T-helper 2 cell treated with Interferon-gamma antibody and Interleukin-4, amounts not matched to agents 100 ng/mL and 5 ng/mL, for 36 hours (primary cell): Measurements from ENCODE around the gene ANKRD36C. TPM values are rescaled to one million over a fixed set of nuclear protein-coding genes. Genes with fewer than 3 reads are reported as not detected.
"Not testable (repeated sequence)": the region's sequence is repeated elsewhere in the genome, so short reads cannot be mapped to it uniquely, and the experiment has no call there.

Experiments used
- intact Hi-C: fragments of 100-400 bp; cut with micrococcal nuclease; formaldehyde crosslinking; loops from one replicate; pipeline ENCODE4 v1.15.1; 2023
- total RNA-seq: library from RNA; stranded (reverse); gene quantifications from 2 replicates; pipeline ENCODE4 v1.2.3, GENCODE V29; 2022

Gene ANKRD36C
- 76.2 and 83.0 TPM in 2 replicates for total RNA-seq

DNA sequence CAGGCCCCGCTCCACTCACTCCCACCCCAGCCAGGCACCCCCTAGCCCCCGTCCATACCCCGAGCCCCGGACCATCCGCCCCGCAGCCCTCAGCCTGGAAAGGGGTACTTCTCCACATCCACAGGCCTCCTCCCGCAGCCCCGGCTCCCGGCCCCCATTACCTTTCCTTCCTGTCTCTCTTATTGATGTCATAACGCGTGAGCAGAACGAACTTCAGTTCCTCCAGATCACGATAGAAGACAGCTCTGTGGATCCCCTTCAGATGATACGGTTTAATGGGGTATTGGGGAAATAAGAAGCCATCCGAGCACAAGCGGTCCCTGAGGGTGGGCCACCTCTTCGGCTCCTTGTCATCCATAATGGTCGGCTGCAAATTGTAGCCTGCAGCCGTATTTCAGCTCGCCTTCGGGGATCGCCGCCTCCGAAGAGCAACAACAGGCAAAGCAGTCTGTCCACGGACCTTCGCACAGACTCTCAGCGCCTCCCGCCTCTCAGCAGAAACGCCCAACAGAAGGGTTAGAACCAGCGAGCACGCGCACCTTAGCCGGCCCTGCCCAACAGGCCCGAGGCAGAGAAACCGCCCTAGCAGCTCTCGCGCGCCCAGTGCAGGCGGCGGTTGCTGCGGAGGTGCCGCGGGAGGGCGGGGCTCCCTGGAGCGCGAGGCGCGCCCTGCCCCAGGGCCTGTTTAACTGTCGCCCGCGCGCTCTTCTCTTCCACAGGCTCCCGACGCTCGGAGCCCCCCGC is at the start of gene ANKRD36C:
Gene ANKRD36C, minus strand, starts transcription at position 474 of the 744 bp plus-strand sequence. Its CDS starts 116 bp downstream, at position 358.
- intact Hi-C loops = loop anchor here (5.0 to 10.0 kb wide), 2 partner anchors 276 to 493 kb away; partner anchors contain the start of genes CIAO1 and TMEM127

DNA sequence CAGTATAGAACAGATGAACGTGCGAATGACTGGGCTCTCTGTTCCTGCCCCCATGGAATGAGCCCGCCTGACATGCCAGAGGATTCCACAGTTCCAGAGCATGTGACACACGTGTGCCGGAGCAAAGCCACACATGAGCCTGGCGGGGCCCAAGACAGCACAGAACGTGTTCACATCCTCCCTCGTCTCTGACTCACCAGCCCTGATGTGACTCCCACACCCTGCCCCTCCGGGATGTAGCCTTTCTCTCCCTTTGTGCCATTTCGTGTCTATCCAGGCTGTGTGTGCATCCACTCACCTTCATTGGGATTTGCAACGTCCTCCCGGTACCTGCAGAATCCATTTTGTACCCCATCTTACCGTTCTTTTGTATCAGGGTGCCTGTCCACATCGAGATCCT is 43.9 kb upstream of the ANKRD36C start:
- intact Hi-C loops = not testable (repeated sequence)

DNA sequence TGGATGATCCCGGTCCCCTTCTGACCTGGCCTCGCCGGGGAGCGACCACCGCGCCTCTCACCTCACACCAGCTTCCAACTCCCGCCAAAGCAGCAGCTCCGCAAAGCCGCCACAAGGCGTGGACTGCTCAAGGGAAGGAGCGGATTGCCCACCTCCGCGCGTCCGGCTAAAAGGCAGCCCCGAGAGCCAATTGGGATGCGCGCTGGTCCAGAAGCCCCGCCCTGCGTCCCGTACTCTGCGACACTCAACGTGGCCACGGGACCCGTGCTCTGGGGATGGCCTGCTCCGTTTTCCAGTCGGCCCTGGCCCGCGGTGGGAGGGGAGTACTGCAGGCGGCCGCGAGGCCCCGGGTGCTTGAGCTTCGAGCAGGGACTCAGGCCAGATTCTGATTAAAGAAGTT is 43.2 kb upstream of the ANKRD36C start, which contains the start of gene GPAT2:
Gene GPAT2, minus strand, starts transcription at position 125 of the 400 bp plus-strand sequence. CDS start 2,557 bp downstream, outside the sequence.
- intact Hi-C loops = not testable (repeated sequence)

DNA sequence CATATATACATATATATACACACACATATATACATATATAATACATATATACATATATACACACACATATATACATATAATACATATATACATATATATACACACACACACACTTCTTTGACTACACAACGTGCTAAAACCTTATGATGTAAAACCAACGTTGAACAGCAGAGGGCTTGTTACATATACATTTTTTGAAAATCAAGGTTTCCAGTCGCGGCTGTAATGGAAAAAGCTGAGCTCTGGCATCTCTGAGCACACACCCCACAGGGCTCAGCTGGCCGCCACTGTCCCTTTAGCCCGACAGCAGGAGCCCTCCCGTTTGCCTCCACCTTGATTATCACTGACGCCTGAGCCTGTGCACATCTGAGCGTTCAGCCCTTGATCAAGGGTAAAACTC is 42.4 kb upstream of the ANKRD36C start:
- intact Hi-C loops = not testable (repeated sequence)

DNA sequence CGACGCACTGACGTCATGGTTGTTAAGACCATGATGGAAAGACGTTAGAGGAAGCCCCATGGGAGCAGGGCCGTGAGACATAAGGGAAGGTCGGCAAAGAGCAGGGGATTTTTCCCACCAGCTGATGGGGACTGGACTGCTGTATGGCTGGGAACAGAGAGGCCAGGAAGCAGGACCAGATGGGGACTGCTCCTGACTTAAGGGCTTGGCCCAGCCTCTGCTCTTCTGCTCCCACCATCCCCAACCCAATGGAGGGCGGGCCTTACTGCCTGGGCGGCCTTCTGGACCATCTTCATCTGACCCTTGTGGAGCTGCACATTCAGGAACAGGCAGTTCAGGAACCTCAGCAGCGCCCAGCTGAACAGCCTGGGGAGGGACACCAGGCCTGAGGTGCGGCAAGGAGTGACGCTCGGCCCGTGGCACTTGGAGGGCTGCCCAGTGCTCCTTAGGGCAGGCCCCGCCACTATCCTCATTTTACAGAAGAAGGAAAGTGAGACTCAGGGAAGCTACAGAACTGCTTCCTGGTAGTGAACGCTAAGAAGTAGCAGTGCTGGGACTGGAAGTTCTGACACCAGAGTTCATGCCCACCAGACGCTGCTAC is 36.2 kb upstream of the ANKRD36C start:
- intact Hi-C loops = loop anchor here (10.0 kb wide), 2 partner anchors 87 to 147 kb away; partner anchors contain the start of gene ADRA2B

DNA sequence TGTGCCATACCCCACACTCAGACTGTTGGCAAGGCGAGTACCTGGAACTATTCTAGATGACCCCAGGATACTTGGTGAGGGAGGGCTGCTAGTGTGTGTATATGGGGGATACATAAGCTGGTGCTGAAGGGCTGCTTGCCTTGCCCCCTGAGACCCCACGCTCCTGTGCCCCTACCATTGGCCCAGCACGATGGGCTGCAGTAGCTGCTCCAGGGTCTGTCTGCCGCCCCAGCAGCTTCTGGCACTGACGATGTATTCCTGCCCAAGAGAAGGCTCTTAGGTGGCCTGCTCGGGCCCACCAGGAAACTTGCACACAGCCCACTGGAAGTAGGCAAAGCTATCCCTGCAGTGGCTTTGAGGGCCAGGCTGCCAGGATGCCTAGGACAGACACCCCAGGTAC is 34.1 kb upstream of the ANKRD36C start:
- intact Hi-C loops = loop anchor here (10.0 kb wide), 2 partner anchors 89 to 149 kb away; partner anchors contain the start of gene ADRA2B

- intact Hi-C loops = loop anchor here (10.0 kb wide), 2 partner anchors 90 to 150 kb away; partner anchors contain the start of gene ADRA2B
Measured at GRCh38 chr2:96025194-96025492, 33.5 kb upstream of the ANKRD36C start.

- intact Hi-C loops = loop anchor here (10.0 kb wide), 2 partner anchors 90 to 150 kb away; partner anchors contain the start of gene ADRA2B
Measured at GRCh38 chr2:96024336-96025193, 32.9 kb upstream of the ANKRD36C start.

GRCh38 chr2:96023701-96024100 is 32.1 kb upstream of the ANKRD36C start:
- intact Hi-C loops = loop anchor here (10.0 kb wide), 2 partner anchors 91 to 151 kb away; partner anchors contain the start of gene ADRA2B

DNA sequence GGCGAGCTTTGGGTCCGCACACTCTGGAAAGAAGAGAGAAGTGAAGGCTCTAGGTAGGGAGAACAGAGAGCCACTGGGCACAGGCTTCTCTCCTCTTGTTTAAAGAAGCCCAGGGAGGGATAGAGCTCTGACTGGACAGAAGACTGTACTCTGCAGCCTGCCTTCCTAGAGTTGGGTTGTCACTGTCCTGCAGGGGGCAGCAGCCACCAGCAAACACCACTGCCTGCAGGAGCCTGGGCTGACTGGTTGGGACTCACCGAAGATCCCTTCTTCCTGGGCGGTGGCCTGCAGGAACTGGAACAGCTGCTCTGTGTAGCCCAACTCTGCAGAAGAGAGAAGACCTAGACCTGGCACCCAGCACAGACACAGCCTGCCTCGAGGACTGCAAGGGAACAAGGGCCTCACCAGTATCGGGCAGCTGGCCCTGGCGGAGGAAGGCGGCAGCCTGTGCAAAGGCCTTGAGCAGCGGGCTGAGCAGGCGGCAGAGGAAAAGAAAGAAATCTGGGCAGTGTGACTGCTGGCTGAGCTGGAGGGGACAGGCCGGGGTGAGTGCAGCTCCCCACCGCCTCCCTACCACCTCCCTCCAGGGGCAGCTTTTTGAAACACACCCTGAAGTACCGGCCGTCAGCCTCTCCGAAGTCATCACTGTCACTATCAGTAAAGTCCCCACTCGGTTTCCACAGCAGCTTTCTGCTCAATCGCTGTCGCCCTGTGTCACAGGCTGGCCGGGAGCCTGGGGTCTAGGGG is 31.2 kb upstream of the ANKRD36C start:
- intact Hi-C loops = loop anchor here (10.0 kb wide), 2 partner anchors 92 to 152 kb away; partner anchors contain the start of gene ADRA2B

- intact Hi-C loops = loop anchor here (10.0 kb wide), 2 partner anchors 93 to 153 kb away; partner anchors contain the start of gene ADRA2B
Measured at GRCh38 chr2:96022126-96022525, 30.5 kb upstream of the ANKRD36C start.

GRCh38 chr2:96021142-96021541 is 29.5 kb upstream of the ANKRD36C start:
- intact Hi-C loops = loop anchor here (10.0 kb wide), 2 partner anchors 94 to 154 kb away; partner anchors contain the start of gene ADRA2B

- intact Hi-C loops = loop anchor here (10.0 kb wide), 2 partner anchors 95 to 155 kb away; partner anchors contain the start of gene ADRA2B
Measured at GRCh38 chr2:96019909-96020590, 28.4 kb upstream of the ANKRD36C start.

GRCh38 chr2:96016321-96016720 is 24.7 kb upstream of the ANKRD36C start:
- intact Hi-C loops = not testable (repeated sequence)

DNA sequence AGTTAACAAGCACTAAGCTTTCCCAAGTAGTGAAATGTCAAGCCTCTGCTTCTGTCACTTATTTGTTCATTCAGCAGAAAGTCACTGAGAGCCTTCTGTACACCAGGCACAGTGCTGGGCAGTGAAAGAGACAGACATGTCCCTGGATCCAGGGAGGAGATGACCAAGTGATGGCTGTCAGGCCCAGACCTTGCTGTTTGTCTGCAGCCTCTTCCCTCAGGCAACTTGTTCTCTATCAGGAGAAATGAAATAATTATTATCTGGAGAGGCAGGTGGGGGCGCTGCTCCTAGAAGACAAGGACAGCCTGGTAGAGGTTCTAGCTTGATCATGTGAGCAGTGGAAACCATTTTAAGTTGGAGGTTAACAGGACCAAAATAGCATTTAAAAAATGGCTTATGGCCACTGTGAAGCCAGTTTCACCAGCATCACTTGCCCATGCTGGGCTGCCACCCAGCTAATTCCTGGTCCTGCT is 21.2 kb upstream of the ANKRD36C start:
- intact Hi-C loops = not testable (repeated sequence)

GRCh38 chr2:96012086-96012791 is 20.6 kb upstream of the ANKRD36C start:
- intact Hi-C loops = not testable (repeated sequence)

DNA sequence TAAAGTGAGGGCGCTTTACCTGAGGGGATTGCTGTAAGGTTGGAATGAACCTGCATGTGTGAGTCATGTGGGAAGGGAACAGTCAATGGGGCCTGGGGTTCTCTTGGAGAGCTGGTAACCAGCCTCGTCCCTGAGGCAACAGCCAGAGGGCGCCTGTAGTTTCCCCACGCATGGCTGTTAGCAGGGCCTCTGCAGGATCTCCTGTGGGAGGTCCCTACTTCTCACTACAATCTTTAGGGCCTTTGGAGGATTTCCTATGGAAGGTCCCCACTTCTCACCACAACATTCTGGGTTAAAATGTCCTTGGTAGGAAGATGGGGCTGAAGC is 19.5 kb upstream of the ANKRD36C start:
- intact Hi-C loops = not testable (repeated sequence)

GRCh38 chr2:96010320-96011128 is 18.9 kb upstream of the ANKRD36C start:
- intact Hi-C loops = not testable (repeated sequence)
